WERI-Rb-1 (cell line): ENCODE data around the gene HERC4.

Source experiments
- DNase-seq: peaks from one replicate; pipeline ENCODE4 v3.0.0-alpha.2; 2020
- H3K27ac ChIP-seq: fragments of 250-450 bp; sonication (Bioruptor Pico); 2 replicates; pipeline ENCODE4 v1.5.1; 2020; ENCODE audit warnings: mild to moderate bottlenecking, moderate library complexity
- H3K27me3 ChIP-seq: fragments of 250-450 bp; sonication (Bioruptor Pico); 2 replicates; pipeline ENCODE4 v1.5.1; 2021; ENCODE audit warnings: mild to moderate bottlenecking, low read depth, moderate library complexity; ENCODE audit not compliant: insufficient read depth, severe bottlenecking
- H3K36me3 ChIP-seq: fragments of 250-450 bp; sonication (Bioruptor Pico); 2 replicates; pipeline ENCODE4 v1.5.1; 2020; ENCODE audit warnings: mild to moderate bottlenecking, moderate library complexity
- H3K4me3 ChIP-seq: 2 replicates; pipeline ENCODE4 v1.5.1; 2011; ENCODE audit warnings: low read depth, mild to moderate bottlenecking, control low read depth, low read length
- H3K9me3 ChIP-seq: fragments of 250-450 bp; sonication (Bioruptor Pico); 2 replicates; pipeline ENCODE4 v1.5.1; 2021; ENCODE audit warnings: mild to moderate bottlenecking, moderate library complexity; ENCODE audit not compliant: severe bottlenecking
- TF ChIP-seq, protein P1 (sequence below): IDR thresholded peaks from 2 replicates; pipeline ENCODE4 v1.5.1; 2011; ENCODE audit warnings: low read depth, mild to moderate bottlenecking, control low read depth, inconsistent platforms, low read length

The HERC4 gene

DNA sequence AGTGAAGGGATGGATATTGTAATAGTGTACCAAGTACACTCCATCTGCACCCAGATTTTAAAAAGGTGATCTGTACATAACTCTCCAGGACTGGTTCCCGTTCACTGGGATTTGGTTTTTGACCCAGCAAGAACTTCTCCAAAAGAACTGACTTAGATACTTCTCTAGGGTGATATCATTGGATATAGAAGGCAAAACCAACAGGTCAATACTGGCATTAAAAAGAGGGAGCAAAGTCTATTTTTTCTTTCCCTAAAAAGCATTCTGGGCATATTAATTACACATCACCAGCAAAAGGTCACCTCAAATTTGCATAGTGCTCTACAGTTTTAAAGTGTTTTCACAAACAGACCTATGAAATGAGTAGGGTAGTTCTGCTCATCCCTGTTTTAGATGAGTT lies 37.8 kb upstream of the HERC4 start:
- H3K27ac ChIP-seq: no peak overlapping the region
- no peaks in the 10 kb centered on the region for H3K27me3 ChIP-seq
- H3K9me3 ChIP-seq: no peaks in the 10 kb centered on the region
- no peak for DNase-seq
- no peaks in the 10 kb centered on the region for H3K36me3 ChIP-seq
- TF ChIP-seq, protein P1, sequence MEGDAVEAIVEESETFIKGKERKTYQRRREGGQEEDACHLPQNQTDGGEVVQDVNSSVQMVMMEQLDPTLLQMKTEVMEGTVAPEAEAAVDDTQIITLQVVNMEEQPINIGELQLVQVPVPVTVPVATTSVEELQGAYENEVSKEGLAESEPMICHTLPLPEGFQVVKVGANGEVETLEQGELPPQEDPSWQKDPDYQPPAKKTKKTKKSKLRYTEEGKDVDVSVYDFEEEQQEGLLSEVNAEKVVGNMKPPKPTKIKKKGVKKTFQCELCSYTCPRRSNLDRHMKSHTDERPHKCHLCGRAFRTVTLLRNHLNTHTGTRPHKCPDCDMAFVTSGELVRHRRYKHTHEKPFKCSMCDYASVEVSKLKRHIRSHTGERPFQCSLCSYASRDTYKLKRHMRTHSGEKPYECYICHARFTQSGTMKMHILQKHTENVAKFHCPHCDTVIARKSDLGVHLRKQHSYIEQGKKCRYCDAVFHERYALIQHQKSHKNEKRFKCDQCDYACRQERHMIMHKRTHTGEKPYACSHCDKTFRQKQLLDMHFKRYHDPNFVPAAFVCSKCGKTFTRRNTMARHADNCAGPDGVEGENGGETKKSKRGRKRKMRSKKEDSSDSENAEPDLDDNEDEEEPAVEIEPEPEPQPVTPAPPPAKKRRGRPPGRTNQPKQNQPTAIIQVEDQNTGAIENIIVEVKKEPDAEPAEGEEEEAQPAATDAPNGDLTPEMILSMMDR: no peak
- no peak overlapping the region for H3K4me3 ChIP-seq

DNA sequence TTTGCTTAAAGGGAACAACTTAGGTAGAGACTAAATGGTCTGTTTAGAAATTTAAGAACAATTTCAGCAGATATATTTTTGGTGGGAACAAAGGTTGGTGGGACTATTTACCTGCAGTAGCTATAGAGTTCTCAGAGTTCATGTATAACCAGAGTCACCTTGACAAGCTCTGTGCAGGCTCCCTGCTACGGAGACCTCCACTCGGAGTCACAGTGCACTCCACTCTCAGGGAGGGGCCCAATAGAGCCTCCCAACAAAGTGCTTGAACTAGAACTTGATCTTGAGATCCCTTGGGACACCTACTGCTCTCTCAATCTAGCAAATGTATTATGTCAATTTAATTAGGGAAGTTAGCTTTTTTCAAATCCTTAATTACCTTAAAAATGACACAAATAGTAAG lies 36.5 kb upstream of the HERC4 start:
- no peaks in the 10 kb centered on the region for H3K9me3 ChIP-seq
- no peak overlapping the region for H3K4me3 ChIP-seq
- TF ChIP-seq, protein P1: no peak
- DNase-seq: no peak
- no peaks in the 10 kb centered on the region for H3K36me3 ChIP-seq
- no peak overlapping the region for H3K27ac ChIP-seq
- H3K27me3 ChIP-seq: no peaks in the 10 kb centered on the region

DNA sequence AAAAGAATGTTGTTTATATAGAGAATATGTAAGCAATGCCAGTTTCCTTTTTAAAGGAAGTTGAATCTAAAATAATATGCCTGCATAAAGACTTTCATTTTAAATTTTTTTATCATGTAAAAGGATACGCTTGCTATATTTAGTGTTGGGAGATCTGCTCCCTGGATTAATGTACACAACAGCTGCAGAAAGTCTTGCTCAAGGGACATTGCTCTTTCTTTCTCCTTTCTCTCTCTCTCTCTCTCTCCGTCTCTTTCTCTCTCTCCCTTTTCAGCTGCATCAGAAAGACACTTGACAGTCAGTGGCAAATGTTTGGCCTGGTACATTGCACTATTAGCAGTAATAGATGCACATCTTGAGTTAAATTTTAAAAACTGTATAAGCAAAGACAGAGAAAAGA lies 34.9 kb upstream of the HERC4 start:
- no peaks in the 10 kb centered on the region for H3K9me3 ChIP-seq

DNA sequence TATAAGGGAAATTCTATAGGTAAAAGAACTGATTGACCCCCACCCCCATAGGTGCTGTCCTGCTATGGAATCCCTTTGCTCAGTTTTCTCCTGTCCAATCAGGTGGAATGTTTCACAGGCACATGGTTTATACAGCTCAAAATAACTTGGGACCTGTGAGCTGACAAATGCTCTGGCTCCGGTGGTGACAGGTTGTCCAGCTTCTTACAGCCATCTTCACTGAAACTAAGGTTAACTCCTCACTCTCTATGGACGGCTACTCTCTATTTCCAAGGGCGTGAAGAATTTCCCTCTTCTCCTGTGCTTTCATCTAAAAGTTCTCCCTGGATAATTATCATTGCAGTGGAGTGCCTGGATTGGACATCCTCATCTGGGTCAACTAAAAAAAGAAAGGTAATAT lies 34.2 kb upstream of the HERC4 start, which contains the start of gene MYPN:
Gene MYPN (plus strand): TSS at position 158 of the 400 bp plus-strand sequence. CDS start 11,951 bp downstream, outside the sequence.
- H3K27ac ChIP-seq: no peak within 1 kb of the TSS
- no peak within 1 kb of the TSS for H3K4me3 ChIP-seq
- TF ChIP-seq, protein P1: no peak
- no peaks in the 10 kb centered on the region for H3K36me3 ChIP-seq
- no peaks in the 10 kb centered on the region for H3K9me3 ChIP-seq
- DNase-seq: no peak
- H3K27me3 ChIP-seq: no peaks in the 10 kb centered on the region

More for the DNA sequence above, 34.9 kb upstream of the HERC4 start:
- Histone ChIP-seq H3K4me3 (no peak overlapping the region), H3K36me3 (no peaks in the 10 kb centered on the region), H3K27me3 (no peaks in the 10 kb centered on the region), H3K27ac (no peak overlapping the region)
- TF ChIP-seq, protein P1: no peak
- no peak for DNase-seq

DNA sequence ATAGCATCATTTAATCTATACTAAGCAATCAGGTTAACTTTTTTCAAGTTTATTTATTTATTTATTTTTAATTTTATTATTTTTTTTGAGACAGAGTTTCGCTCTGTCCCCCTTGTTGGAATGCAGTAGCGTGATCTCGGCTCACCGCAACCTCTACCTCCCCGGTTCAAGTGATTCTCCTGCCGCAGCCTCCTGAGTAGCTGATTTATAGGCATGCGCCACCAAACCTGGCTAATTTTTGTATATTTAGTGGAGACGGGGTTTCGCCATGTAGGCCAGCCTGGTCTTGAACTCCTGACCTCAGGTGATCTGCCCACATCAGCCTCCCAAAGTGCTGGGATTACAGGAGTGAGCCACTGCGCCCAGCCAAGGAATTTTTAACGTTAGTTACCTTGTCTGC lies 33.6 kb upstream of the HERC4 start:
- no peaks in the 10 kb centered on the region for H3K27me3 ChIP-seq
- H3K27ac ChIP-seq: no peak overlapping the region
- no peak for DNase-seq
- no peaks in the 10 kb centered on the region for H3K36me3 ChIP-seq
- TF ChIP-seq, protein P1: no peak
- no peak overlapping the region for H3K4me3 ChIP-seq
- no peaks in the 10 kb centered on the region for H3K9me3 ChIP-seq

DNA sequence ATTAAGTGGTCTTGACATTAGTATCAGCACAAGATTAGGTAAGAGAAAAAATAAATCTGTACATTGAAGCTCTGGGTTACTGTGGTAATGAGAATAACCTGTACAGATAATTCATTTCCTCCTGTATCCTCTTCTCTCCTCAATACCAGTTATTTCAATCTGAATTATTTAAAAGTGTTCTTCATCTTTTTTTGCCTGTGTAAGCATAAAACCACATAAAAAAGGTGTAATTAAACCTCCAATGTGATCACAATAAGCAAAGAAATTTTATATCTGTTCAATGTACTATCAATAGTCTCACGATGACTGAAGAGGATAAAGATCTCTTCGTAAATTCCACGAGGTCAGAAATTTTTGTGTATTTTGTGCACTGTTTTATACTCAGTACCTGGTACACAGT lies 33.0 kb upstream of the HERC4 start:
- Histone ChIP-seq H3K36me3 (no peaks in the 10 kb centered on the region), H3K27me3 (no peaks in the 10 kb centered on the region), H3K9me3 (no peaks in the 10 kb centered on the region), H3K27ac (no peak overlapping the region), H3K4me3 (no peak overlapping the region)
- TF ChIP-seq, protein P1: no peak
- no peak for DNase-seq
